ENCODE results near the gene OTOP3. TPM values are rescaled to one million over a fixed set of nuclear protein-coding genes. Genes with fewer than 3 reads are reported as not detected.
A peak's percentile ranks its signal among the peaks of the same experiment; 100 is the strongest.

Gene OTOP3
- total RNA-seq, 1 experiment from 2014 or later, result not detected

GRCh38 chr17:74888469-74888868, 47.2 kb upstream of the OTOP3 start:
- H2BK120ac ChIP-seq (ENCODE audit: low read depth, low read length, poor library complexity, severe bottlenecking), result no peak overlapping the region
- no peak overlapping the region for H2BK5ac ChIP-seq (ENCODE audit: insufficient read length, low read length)
- peak overlapping the region in 1 of 3 experiments; percentile 76; a peak in 1 of 7 replicates for H3K27ac Mint-ChIP-seq
- H2BK15ac ChIP-seq (ENCODE audit: low read depth, low read length), result no peak overlapping the region
- H4K20me1 ChIP-seq (ENCODE audit: control insufficient read depth, insufficient read depth, insufficient read length), result no peaks in the 10 kb centered on the region
- peaks cover 12% of the 10 kb centered on the region; the same call in 1 of the 2 replicates for H3K27me3 ChIP-seq (ENCODE audit: insufficient read depth, low read length)
- H4K5ac ChIP-seq (ENCODE audit: insufficient read length, low read depth, low read length), result no peak overlapping the region
- no peak overlapping the region for H3K18ac ChIP-seq (ENCODE audit: insufficient read length, low read depth, low read length)
- no peaks in the 10 kb centered on the region for H3K4me1 ChIP-seq (ENCODE audit: insufficient read depth, low read length)
- H3K14ac ChIP-seq (ENCODE audit: insufficient read depth, low read length), result no peak overlapping the region
- TF ChIP-seq CTCF (conservative IDR thresholded peaks at IDR 0.05), result no peak
- H3K23ac ChIP-seq (ENCODE audit: insufficient read length, low read depth, low read length), result no peak overlapping the region
- no peak overlapping the region for H4K8ac ChIP-seq (replicated peaks; ENCODE audit: insufficient read length, low read depth, low read length)
- H3K4ac ChIP-seq (ENCODE audit: low read depth, low read length), result no peak overlapping the region
- peaks cover 6% of the 10 kb centered on the region for H3K23me2 ChIP-seq (ENCODE audit: insufficient read length, low read depth, low read length, poor library complexity, severe bottlenecking)
- no peak overlapping the region for H2BK20ac ChIP-seq (ENCODE audit: low read depth, low read length, poor library complexity, severe bottlenecking)
- DNase-seq, result no peak
- H3K27ac ChIP-seq (ENCODE audit: insufficient read length, low read depth, low read length), result no peak overlapping the region
- no peak overlapping the region for H3K56ac ChIP-seq (ENCODE audit: insufficient read length, low read depth, low read length)
- no peaks in the 10 kb centered on the region for H3K9me3 ChIP-seq (ENCODE audit: control insufficient read depth, low read depth, low read length)
- peaks cover 5 to 12% of the 10 kb centered on the region in 2 experiments for H3K4me1 Mint-ChIP-seq
- H3K79me1 ChIP-seq (ENCODE audit: insufficient read depth, low read depth, low read length, poor library complexity, severe bottlenecking), result no peaks in the 10 kb centered on the region
- no peaks in the 10 kb centered on the region for H3K9me3 Mint-ChIP-seq
- H3K4me2 ChIP-seq (ENCODE audit: insufficient read depth, insufficient read length, low read length), result no peak overlapping the region
- H3K36me3 Mint-ChIP-seq (ENCODE audit: insufficient read depth in 1 of 3, low read depth in 3 of 3), result no peaks in the 10 kb centered on the region
- H2BK12ac ChIP-seq (ENCODE audit: insufficient read length, low read depth, low read length), result no peak overlapping the region
- H2AK5ac ChIP-seq (ENCODE audit: insufficient read length, low read length), result no peak overlapping the region
- no peak overlapping the region for H3T11ph ChIP-seq (ENCODE audit: low read length)
- H3K9ac ChIP-seq (ENCODE audit: extremely low read depth, insufficient read length, low read length), result no peak overlapping the region
- H4K91ac ChIP-seq (ENCODE audit: insufficient read length, low read depth, low read length), result no peak overlapping the region
- H3K79me2 ChIP-seq (ENCODE audit: insufficient read depth, low read length), result no peaks in the 10 kb centered on the region
- no peak overlapping the region; a peak in 2 of 5 replicates for H3K4me3 Mint-ChIP-seq
- WGBS (ENCODE audit: extremely low coverage, insufficient read length, low lambda C conversion rate), result no CpG with 5 or more reads among the region's 13 CpGs
- H2AFZ ChIP-seq (ENCODE audit: low read length), result no peak overlapping the region
- peaks cover 68% of the 10 kb centered on the region for H3K27me3 Mint-ChIP-seq (ENCODE audit: low read depth)

Measured in H9 (cell line).